Measurements from ENCODE around the gene SYT7.

DNA sequence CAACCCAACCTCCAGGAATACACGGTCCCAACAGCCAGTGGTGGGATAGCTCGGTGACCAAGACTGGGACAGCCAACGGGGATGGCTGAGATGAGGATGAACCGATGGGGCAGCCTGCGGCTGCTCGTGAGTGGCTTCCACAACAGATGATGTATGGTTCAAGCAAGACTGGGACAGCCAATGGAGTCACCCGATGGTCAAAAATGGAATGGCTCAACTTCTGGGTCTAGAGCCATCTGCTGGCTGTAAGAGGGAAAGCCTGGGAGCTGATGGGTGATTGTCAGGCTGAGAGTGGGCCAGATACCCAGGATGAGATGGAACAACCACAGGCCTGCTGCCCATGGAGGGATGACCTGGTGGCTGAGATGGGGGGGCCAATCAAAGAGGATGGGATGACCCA lies 35.5 kb downstream of the SYT7 start:
- TF ChIP-seq EZH2 (IDR thresholded peaks at IDR 0.05) (no peak), POLR2AphosphoS5 (IDR thresholded peaks at IDR 0.05; ENCODE audit: borderline replicate concordance, low read depth, low read length) (no peak), FOXP2 (optimal IDR thresholded peaks at IDR 0.05; ENCODE audit: control extremely low read depth, extremely low read length, insufficient read depth) (no peak)
